ENCODE measurements around the gene AEN.
"Not testable (repeated sequence)": the region's sequence is repeated elsewhere in the genome, so short reads cannot be mapped to it uniquely, and the experiment has no call there.

The AEN gene

DNA sequence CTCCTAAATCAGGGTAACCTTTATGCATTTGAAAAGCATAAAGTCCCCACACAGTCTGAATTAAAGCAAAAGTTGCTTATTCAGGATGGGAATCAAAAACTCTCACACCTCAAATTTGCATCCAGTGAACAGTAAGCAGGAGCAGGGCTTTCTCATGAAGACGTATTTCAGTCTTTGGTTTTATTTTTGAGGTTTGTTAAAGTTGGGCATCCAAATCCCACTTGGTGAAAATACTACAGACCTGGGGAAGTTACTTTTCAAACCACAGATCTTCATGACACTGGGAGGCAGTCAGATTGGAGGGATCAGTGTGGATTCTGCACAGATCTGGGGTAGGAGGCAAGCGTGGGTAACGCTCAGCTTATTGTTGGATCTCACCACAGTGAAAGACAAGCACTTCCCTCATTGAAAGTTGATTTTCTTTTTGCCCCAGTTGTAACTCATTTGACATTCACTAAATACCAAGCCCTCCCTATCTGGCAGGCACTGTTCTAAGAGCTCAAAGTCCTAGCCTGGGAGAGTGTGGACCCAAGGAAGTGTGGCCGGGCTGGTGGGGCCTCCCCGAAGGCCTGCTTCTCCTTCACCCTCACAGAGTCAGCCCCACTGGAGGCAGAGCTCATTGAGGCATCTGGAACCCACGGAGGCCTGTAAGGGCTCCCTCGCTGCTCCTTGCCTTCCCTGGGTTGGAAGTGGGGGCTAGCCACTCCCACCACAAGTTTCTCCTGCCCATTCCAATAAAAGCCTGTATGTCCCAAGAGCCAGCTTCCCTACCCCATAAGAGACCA lies 16.9 kb downstream of the AEN start:
- H3K27ac ChIP-seq (ENCODE audit: low read depth, low read length), result peak overlapping the region; percentile 69
- H3K27me3 ChIP-seq (ENCODE audit: control insufficient read depth, insufficient read depth, low read length), result no peaks in the 10 kb centered on the region
- H3K4me3 ChIP-seq (ENCODE audit: low read length), result peak overlapping the region; percentile 70
- no peaks in the 10 kb centered on the region for H3K36me3 ChIP-seq (ENCODE audit: control insufficient read depth, insufficient read depth, low read length)
- peak overlapping the region; percentile 39 for H3K9ac ChIP-seq (ENCODE audit: low read length)
- H3K4me1 ChIP-seq (ENCODE audit: control insufficient read depth, insufficient read depth, low read length), result peaks cover 7% of the 10 kb centered on the region

DNA sequence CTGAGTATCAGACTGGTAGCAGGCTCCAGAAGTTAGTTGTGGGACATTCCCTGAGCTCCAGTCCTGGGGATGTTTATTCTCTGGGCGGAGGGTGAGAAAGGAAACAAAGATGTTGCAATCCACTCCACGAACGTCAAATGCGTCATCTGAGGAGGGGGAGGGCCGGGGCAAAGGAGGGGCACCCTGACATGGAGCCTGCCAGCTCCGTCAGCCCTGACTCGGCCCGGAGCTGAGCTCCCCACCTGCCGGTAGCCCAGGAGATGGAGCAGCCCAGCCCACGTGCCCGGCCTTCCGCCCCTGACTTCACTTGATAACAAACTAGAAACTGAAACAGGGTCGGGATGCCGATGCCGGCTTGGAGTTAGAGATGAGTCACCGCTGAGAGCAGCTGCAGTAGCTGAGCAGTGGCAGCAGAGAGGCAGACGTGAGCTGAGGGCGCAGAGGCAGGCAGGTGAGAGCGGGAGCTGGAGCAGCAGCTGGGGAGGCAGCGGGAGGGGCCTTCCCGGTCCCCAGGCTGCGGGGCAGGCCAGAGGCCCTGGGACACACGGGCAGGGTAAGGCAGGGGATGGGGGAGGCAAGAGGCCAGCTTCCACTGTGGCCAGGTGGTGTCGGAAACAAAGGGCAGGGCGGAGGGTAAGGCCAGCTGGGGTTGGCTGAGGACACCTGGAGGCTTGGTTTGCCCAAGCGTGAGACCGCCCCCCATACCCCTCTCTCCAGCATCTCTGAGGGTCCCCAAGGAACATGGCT lies 17.7 kb downstream of the AEN start, which contains the start of gene ISG20:
ISG20 (plus strand) TSS at position 391 of the 747 bp plus-strand sequence; CDS start at position 742, 351 bp downstream.
- H3K9ac ChIP-seq (ENCODE audit: low read length), result peak within 1 kb of the TSS; percentile 89
- H3K36me3 ChIP-seq (ENCODE audit: control insufficient read depth, insufficient read depth, low read length), result no peaks in the 10 kb centered on the region
- peak within 1 kb of the TSS; percentile 69 for H3K27ac ChIP-seq (ENCODE audit: low read depth, low read length)
- H3K4me3 ChIP-seq (ENCODE audit: low read length), result peak within 1 kb of the TSS; percentile 70
- H3K27me3 ChIP-seq (ENCODE audit: control insufficient read depth, insufficient read depth, low read length), result no peaks in the 10 kb centered on the region
- peaks cover 7% of the 10 kb centered on the region for H3K4me1 ChIP-seq (ENCODE audit: control insufficient read depth, insufficient read depth, low read length)

DNA sequence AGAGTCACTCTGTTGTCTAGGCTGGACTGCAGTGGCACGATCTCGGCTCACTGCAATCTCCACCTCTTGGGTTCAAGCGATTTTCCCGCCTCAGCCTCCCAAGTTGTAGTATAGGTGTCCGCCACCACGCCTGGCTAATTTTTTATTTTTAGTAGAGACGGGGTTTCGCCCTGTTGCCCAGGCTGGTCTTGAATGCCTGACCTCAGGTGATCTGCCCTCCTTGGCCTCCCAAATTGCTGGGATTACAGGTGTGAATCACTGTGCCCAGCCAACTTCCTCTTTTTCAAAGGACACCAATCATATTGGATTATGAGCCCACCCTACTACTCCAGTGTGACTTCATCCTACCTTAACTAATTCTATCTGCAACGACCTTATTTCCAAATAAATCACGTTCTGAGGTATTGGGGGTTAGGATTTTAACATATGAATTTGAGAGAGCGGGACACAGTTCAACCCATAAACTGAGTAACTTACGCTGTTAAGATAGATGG lies 20.9 kb downstream of the AEN start:
- Histone ChIP-seq H3K27ac (ENCODE audit: low read depth, low read length) (no peak overlapping the region), H3K4me1 (ENCODE audit: control insufficient read depth, insufficient read depth, low read length) (peaks cover 7% of the 10 kb centered on the region), H3K27me3 (ENCODE audit: control insufficient read depth, insufficient read depth, low read length) (no peaks in the 10 kb centered on the region)

DNA sequence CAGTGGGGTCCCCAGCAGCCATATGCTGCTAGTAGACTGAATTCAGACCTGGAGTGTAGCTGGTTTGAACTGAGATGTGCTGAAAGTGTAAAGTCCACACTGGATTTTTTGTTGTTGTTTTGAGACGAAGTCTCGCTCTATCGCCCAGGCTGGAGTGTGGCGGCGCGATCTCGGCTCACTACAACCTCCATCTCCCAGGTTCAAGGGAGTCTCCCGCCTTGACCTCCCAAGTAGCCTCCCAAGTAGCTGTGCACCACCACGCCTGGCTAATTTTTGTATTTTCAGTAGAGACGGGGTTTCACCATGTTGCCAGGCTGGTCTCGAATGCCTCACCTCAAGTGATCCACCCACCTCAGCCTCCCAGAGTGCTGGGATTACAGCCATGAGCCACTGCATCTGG lies 21.4 kb downstream of the AEN start:
- not testable (repeated sequence) for H3K9ac ChIP-seq (ENCODE audit: low read length); H3K36me3 ChIP-seq (ENCODE audit: control insufficient read depth, insufficient read depth, low read length); H3K4me1 ChIP-seq (ENCODE audit: control insufficient read depth, insufficient read depth, low read length); H3K4me3 ChIP-seq (ENCODE audit: low read length); H3K27ac ChIP-seq (ENCODE audit: low read depth, low read length); H3K27me3 ChIP-seq (ENCODE audit: control insufficient read depth, insufficient read depth, low read length)

More for the DNA sequence above, 20.9 kb downstream of the AEN start:
- no peak overlapping the region for H3K4me3 ChIP-seq (ENCODE audit: low read length)
- no peak overlapping the region for H3K9ac ChIP-seq (ENCODE audit: low read length)
- H3K36me3 ChIP-seq (ENCODE audit: control insufficient read depth, insufficient read depth, low read length), result peaks cover 2% of the 10 kb centered on the region

DNA sequence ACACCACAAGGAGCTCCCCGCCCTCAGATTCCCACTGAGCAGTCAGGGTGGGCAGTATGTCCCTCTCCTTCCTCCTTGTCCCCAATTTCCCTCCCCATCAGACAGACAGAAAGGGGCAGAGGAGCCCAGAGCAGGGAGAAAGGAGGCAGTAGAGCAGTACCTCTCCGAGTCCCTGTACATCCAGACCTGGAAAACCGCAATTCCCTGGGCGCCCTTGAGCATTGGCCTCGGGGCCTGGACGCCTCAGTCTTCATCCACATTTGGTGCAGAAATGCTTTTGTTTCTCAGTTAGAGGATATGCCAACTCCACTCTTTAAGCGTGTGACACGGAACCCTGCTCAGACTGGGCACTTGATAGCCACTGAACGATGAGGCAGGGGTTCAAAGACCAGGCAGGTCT lies 23.6 kb downstream of the AEN start:
- Histone ChIP-seq H3K27me3 (ENCODE audit: control insufficient read depth, insufficient read depth, low read length) (no peaks in the 10 kb centered on the region), H3K36me3 (ENCODE audit: control insufficient read depth, insufficient read depth, low read length) (peaks cover 2% of the 10 kb centered on the region), H3K4me1 (ENCODE audit: control insufficient read depth, insufficient read depth, low read length) (peaks cover 3% of the 10 kb centered on the region), H3K4me3 (ENCODE audit: low read length) (no peak overlapping the region), H3K9ac (ENCODE audit: low read length) (no peak overlapping the region), H3K27ac (ENCODE audit: low read depth, low read length) (no peak overlapping the region)

- Histone ChIP-seq H3K4me1 (ENCODE audit: control insufficient read depth, insufficient read depth, low read length) (no peaks in the 10 kb centered on the region), H3K27me3 (ENCODE audit: control insufficient read depth, insufficient read depth, low read length) (no peaks in the 10 kb centered on the region), H3K36me3 (ENCODE audit: control insufficient read depth, insufficient read depth, low read length) (peaks cover 2% of the 10 kb centered on the region), H3K27ac (ENCODE audit: low read depth, low read length) (no peak overlapping the region), H3K4me3 (ENCODE audit: low read length) (no peak overlapping the region), H3K9ac (ENCODE audit: low read length) (no peak overlapping the region)
Measured at GRCh38 chr15:88645171-88646087, 24.3 kb downstream of the AEN start.

DNA sequence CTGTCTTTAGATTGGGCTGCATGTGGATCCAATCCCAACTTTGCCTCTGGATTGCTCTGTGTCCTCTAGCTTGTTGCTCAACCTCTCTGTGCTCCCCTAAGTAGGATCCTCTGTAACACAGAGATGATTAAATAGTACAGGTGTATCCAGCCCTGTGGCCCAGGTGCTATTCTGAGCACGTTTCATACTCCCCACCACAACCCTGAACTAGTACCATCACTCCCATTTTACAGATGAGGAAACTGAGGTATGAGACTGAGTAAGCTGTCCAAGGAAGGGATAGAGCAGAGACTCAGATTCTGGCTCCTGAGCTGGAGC lies 24.9 kb downstream of the AEN start:
- Histone ChIP-seq H3K4me1 (ENCODE audit: control insufficient read depth, insufficient read depth, low read length) (no peaks in the 10 kb centered on the region), H3K4me3 (ENCODE audit: low read length) (no peak overlapping the region), H3K27me3 (ENCODE audit: control insufficient read depth, insufficient read depth, low read length) (no peaks in the 10 kb centered on the region), H3K27ac (ENCODE audit: low read depth, low read length) (no peak overlapping the region), H3K9ac (ENCODE audit: low read length) (no peak overlapping the region), H3K36me3 (ENCODE audit: control insufficient read depth, insufficient read depth, low read length) (peaks cover 2% of the 10 kb centered on the region)

DNA sequence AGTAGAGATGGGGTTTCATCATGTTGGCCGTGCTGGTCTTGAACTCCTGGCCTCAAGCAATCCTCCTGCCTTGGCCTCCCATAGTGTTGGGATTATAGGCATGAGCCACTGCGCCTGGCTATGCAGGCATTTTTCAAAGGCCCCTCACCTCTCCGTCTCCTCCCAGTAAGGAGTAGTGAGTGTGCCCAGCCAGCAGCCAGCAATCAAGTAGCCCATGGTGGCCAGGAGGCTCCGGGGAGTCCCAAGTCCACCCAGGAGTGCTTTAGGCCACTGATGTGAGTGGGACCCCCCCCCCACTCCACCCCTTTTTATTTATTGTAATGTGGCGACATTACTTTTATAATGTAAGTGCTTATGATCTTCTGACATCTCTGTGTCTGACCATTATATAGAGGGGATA lies 25.8 kb downstream of the AEN start:
- H3K36me3 ChIP-seq (ENCODE audit: control insufficient read depth, insufficient read depth, low read length), result peaks cover 2% of the 10 kb centered on the region
- H3K27ac ChIP-seq (ENCODE audit: low read depth, low read length), result no peak overlapping the region
- H3K4me3 ChIP-seq (ENCODE audit: low read length), result no peak overlapping the region
- no peaks in the 10 kb centered on the region for H3K27me3 ChIP-seq (ENCODE audit: control insufficient read depth, insufficient read depth, low read length)
- no peak overlapping the region for H3K9ac ChIP-seq (ENCODE audit: low read length)
- H3K4me1 ChIP-seq (ENCODE audit: control insufficient read depth, insufficient read depth, low read length), result no peaks in the 10 kb centered on the region

- H3K4me3 ChIP-seq (ENCODE audit: low read length), result no peak overlapping the region
- peak overlapping the region; percentile 17 for H3K9ac ChIP-seq (ENCODE audit: low read length)
Measured at GRCh38 chr15:88647351-88648105, 26.4 kb downstream of the AEN start.

DNA sequence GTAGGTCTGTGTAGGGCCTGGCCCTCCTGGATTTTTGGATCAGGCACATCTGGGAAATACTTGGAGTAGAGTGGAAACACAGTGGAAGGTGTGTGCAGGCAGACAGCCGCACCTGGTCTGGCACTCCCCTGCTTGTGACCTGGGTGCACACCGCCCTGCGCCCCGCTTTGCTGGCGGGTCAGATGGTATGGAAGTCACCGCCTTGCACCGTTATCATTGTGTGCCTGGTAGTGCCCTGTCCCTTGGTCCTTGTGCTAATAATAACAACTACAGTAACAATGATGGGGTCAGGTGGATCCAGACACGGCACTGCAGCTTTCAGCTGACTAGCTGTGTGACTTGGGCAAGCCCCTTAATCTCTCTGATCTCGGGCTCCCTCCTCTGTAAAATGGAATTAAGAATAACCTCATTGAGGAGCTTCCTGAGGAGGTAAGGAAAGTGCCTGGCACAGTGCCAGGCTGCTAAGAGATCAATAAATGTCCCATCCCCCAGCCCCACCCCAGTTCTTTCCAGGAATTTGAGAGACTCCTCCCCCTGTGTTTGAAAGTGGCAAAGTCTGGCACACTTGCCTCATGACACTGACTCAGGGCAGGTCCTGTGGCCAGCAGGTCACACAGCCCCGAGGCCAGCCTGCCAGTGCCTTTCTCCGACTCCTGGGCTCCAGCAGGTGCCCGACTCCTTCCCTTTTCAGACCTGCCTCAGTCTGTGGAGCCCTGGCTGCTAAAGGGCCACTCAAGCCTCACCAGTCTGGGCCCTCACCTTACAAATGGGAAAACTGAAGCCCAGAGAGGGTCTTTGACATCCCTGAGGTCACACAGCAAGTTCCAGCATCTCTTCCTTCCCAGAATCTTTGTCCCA lies 27.4 kb downstream of the AEN start:
- Histone ChIP-seq H3K4me1 (ENCODE audit: control insufficient read depth, insufficient read depth, low read length) (no peaks in the 10 kb centered on the region), H3K9ac (ENCODE audit: low read length) (no peak overlapping the region), H3K36me3 (ENCODE audit: control insufficient read depth, insufficient read depth, low read length) (peaks cover 2% of the 10 kb centered on the region), H3K4me3 (ENCODE audit: low read length) (no peak overlapping the region), H3K27ac (ENCODE audit: low read depth, low read length) (no peak overlapping the region), H3K27me3 (ENCODE audit: control insufficient read depth, insufficient read depth, low read length) (no peaks in the 10 kb centered on the region)

More at GRCh38 chr15:88647351-88648105, 26.4 kb downstream of the AEN start:
- Histone ChIP-seq H3K27me3 (ENCODE audit: control insufficient read depth, insufficient read depth, low read length) (no peaks in the 10 kb centered on the region), H3K27ac (ENCODE audit: low read depth, low read length) (no peak overlapping the region), H3K36me3 (ENCODE audit: control insufficient read depth, insufficient read depth, low read length) (peaks cover 2% of the 10 kb centered on the region), H3K4me1 (ENCODE audit: control insufficient read depth, insufficient read depth, low read length) (no peaks in the 10 kb centered on the region)

DNA sequence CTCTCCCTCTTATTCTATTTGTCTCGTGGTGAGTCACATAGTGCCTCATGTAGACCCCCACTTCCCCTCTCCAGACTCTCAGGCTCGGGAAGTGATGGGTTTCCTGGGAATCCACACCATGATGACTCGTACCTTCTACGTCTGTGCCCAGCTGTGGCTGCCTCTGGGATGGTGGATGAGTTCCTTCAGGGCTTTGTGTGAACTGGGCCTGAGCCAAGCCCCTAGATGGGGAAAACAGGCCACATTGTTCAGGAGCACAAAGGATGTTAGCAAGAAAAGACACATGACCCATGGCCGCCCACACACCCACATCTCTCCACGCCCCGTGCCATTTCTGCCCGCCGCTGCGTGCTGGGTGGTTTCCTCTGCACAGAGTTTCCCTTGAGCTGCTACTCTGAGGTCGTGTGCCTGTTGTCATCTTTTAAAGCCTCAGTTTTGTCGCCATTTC lies 28.2 kb downstream of the AEN start:
- H3K36me3 ChIP-seq (ENCODE audit: control insufficient read depth, insufficient read depth, low read length), result peaks cover 2% of the 10 kb centered on the region
- no peaks in the 10 kb centered on the region for H3K4me1 ChIP-seq (ENCODE audit: control insufficient read depth, insufficient read depth, low read length)
- no peak overlapping the region for H3K4me3 ChIP-seq (ENCODE audit: low read length)
- H3K27me3 ChIP-seq (ENCODE audit: control insufficient read depth, insufficient read depth, low read length), result no peaks in the 10 kb centered on the region
- H3K27ac ChIP-seq (ENCODE audit: low read depth, low read length), result no peak overlapping the region
- no peak overlapping the region for H3K9ac ChIP-seq (ENCODE audit: low read length)

Data from rectal smooth muscle tissue (tissue), 1 donor.